HL-60/S4 treated with retinoic acid at 250 ng/mL for 4 days and 3 days (cell line): Measurements from ENCODE around the gene ASXL3.

Experiments used
- in situ Hi-C: fragments of 300-500 bp; cut with MboI; formaldehyde crosslinking; loops from 2 replicates; pipeline ENCODE4 v1.7.0; 2022; ENCODE audit warnings: low sequenced_read_pairs

ASXL3 gene

GRCh38 chr18:33656889-33657448, 79.0 kb downstream of the ASXL3 start:
- in situ Hi-C loops = no loop called here

GRCh38 chr18:33660696-33661310, 82.8 kb downstream of the ASXL3 start:
- in situ Hi-C loops = no loop called here

GRCh38 chr18:33664241-33664874, 86.3 kb downstream of the ASXL3 start:
- in situ Hi-C loops = no loop called here

GRCh38 chr18:33665187-33665586, 87.2 kb downstream of the ASXL3 start:
- in situ Hi-C loops = no loop called here

GRCh38 chr18:33665641-33666040, 87.6 kb downstream of the ASXL3 start:
- in situ Hi-C loops = no loop called here

- in situ Hi-C loops = no loop called here
Measured at GRCh38 chr18:33666915-33667314, 88.9 kb downstream of the ASXL3 start.

GRCh38 chr18:33669589-33669988, 91.6 kb downstream of the ASXL3 start:
- in situ Hi-C loops = no loop called here

- in situ Hi-C loops = no loop called here
Measured at GRCh38 chr18:33670029-33670428, 92.0 kb downstream of the ASXL3 start.

GRCh38 chr18:33673689-33674088, 95.7 kb downstream of the ASXL3 start:
- in situ Hi-C loops = no loop called here

- in situ Hi-C loops = no loop called here
Measured at GRCh38 chr18:33676593-33676992, 98.6 kb downstream of the ASXL3 start.

- in situ Hi-C loops = no loop called here
Measured at GRCh38 chr18:33677891-33678290, 99.9 kb downstream of the ASXL3 start.

- in situ Hi-C loops = no loop called here
Measured at GRCh38 chr18:33682436-33682835, 104.4 kb downstream of the ASXL3 start.

- in situ Hi-C loops = no loop called here
Measured at GRCh38 chr18:33694593-33694992, 116.6 kb downstream of the ASXL3 start.

GRCh38 chr18:33696332-33697162, 118.5 kb downstream of the ASXL3 start:
- in situ Hi-C loops = no loop called here

GRCh38 chr18:33697498-33697897, 119.5 kb downstream of the ASXL3 start:
- in situ Hi-C loops = no loop called here

- in situ Hi-C loops = no loop called here
Measured at GRCh38 chr18:33699372-33699771, 121.4 kb downstream of the ASXL3 start.

GRCh38 chr18:33700513-33700976, 122.5 kb downstream of the ASXL3 start:
- in situ Hi-C loops = no loop called here

- in situ Hi-C loops = no loop called here
Measured at GRCh38 chr18:33702625-33703024, 124.6 kb downstream of the ASXL3 start.

GRCh38 chr18:33706391-33706790, 128.4 kb downstream of the ASXL3 start:
- in situ Hi-C loops = no loop called here

GRCh38 chr18:33708876-33709275, 130.9 kb downstream of the ASXL3 start:
- in situ Hi-C loops = no loop called here

- in situ Hi-C loops = no loop called here
Measured at GRCh38 chr18:33710269-33710668, 132.2 kb downstream of the ASXL3 start.

- in situ Hi-C loops = no loop called here
Measured at GRCh38 chr18:33711514-33711913, 133.5 kb downstream of the ASXL3 start.
